ENCODE measurements around the gene TSHZ2.

The TSHZ2 gene

GRCh38 chr20:53331151-53331973, 359.2 kb downstream of the TSHZ2 start:
- DNase-seq (ENCODE audit: extremely low read depth in 1 of 2, low read depth in 1 of 2): no peak

- no peak for DNase-seq (ENCODE audit: extremely low read depth in 1 of 2, low read depth in 1 of 2)
These were observed 360.1 kb downstream of the TSHZ2 start for GRCh38 chr20:53332022-53332837.

GRCh38 chr20:53334861-53335260, 362.7 kb downstream of the TSHZ2 start:
- DNase-seq (ENCODE audit: extremely low read depth in 1 of 2, low read depth in 1 of 2): no peak

GRCh38 chr20:53335555-53335954, 363.4 kb downstream of the TSHZ2 start:
- no peak for DNase-seq (ENCODE audit: extremely low read depth in 1 of 2, low read depth in 1 of 2)

GRCh38 chr20:53336892-53337291, 364.7 kb downstream of the TSHZ2 start:
- DNase-seq (ENCODE audit: extremely low read depth in 1 of 2, low read depth in 1 of 2): no peak

- no peak for DNase-seq (ENCODE audit: extremely low read depth in 1 of 2, low read depth in 1 of 2)
These were observed 365.4 kb downstream of the TSHZ2 start for GRCh38 chr20:53337390-53338101.

- DNase-seq (ENCODE audit: extremely low read depth in 1 of 2, low read depth in 1 of 2): no peak
These were observed 366.6 kb downstream of the TSHZ2 start for GRCh38 chr20:53338716-53339115.

- no peak for DNase-seq (ENCODE audit: extremely low read depth in 1 of 2, low read depth in 1 of 2)
These were observed 370.3 kb downstream of the TSHZ2 start for GRCh38 chr20:53342429-53342828.

- DNase-seq (ENCODE audit: extremely low read depth in 1 of 2, low read depth in 1 of 2): no peak
These were observed 371.3 kb downstream of the TSHZ2 start for GRCh38 chr20:53343448-53343847.

- DNase-seq (ENCODE audit: extremely low read depth in 1 of 2, low read depth in 1 of 2): no peak
These were observed 372.7 kb downstream of the TSHZ2 start for GRCh38 chr20:53344891-53345290.

- no peak for DNase-seq (ENCODE audit: extremely low read depth in 1 of 2, low read depth in 1 of 2)
These were observed 373.6 kb downstream of the TSHZ2 start for GRCh38 chr20:53345536-53346334.

GRCh38 chr20:53346335-53346648, 374.1 kb downstream of the TSHZ2 start:
- DNase-seq (ENCODE audit: extremely low read depth in 1 of 2, low read depth in 1 of 2): no peak

GRCh38 chr20:53349730-53350129, 377.6 kb downstream of the TSHZ2 start:
- no peak for DNase-seq (ENCODE audit: extremely low read depth in 1 of 2, low read depth in 1 of 2)

- DNase-seq (ENCODE audit: extremely low read depth in 1 of 2, low read depth in 1 of 2): no peak
These were observed 380.7 kb downstream of the TSHZ2 start for GRCh38 chr20:53352727-53353440.

GRCh38 chr20:53354314-53354713, 382.2 kb downstream of the TSHZ2 start:
- no peak for DNase-seq (ENCODE audit: extremely low read depth in 1 of 2, low read depth in 1 of 2)

- no peak for DNase-seq (ENCODE audit: extremely low read depth in 1 of 2, low read depth in 1 of 2)
These were observed 383.6 kb downstream of the TSHZ2 start for GRCh38 chr20:53355790-53356189.

GRCh38 chr20:53359425-53359824, 387.3 kb downstream of the TSHZ2 start:
- DNase-seq (ENCODE audit: extremely low read depth in 1 of 2, low read depth in 1 of 2): no peak

GRCh38 chr20:53360852-53361251, 388.7 kb downstream of the TSHZ2 start:
- no peak for DNase-seq (ENCODE audit: extremely low read depth in 1 of 2, low read depth in 1 of 2)

GRCh38 chr20:53362736-53363135, 390.6 kb downstream of the TSHZ2 start:
- no peak for DNase-seq (ENCODE audit: extremely low read depth in 1 of 2, low read depth in 1 of 2)

- no peak for DNase-seq (ENCODE audit: extremely low read depth in 1 of 2, low read depth in 1 of 2)
These were observed 392.5 kb downstream of the TSHZ2 start for GRCh38 chr20:53364646-53365045.
